Measurements from ENCODE around the gene WFIKKN1. TPM values are rescaled to one million over a fixed set of nuclear protein-coding genes. Genes with fewer than 3 reads are reported as not detected.

Gene WFIKKN1
- total RNA-seq, 1 donor from 2014 or later: 0.56 TPM

DNA sequence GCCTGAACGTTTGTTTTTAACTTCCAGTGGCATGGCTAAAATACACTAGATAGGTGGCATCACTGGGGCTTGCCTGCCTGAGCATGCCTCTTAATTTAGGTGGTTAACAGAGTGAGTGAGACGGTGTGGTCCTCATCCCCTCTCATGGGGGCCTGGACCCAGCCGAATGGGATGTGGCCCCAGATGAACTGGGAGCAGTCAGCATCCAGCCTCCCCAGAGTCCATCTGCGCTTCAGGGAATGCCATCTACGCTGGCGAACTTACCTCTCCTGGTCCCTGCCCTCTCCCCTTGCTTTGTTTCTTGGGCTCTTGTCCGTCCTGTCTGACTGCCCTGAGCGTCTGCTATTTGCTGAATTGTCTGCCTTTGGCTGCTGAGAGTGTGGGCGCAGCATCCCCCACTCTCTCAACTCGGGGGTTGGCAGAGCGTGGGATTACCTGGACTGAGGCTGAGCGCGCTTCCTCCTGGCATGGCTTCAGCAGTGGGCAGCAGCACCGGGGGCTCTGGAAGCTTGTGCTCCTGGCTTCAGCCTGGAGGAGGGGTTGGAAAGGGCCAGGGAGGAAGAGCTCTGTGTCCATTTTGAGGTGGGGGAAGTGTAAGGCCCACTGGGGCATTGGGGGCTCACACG lies 38.8 kb upstream of the WFIKKN1 start:
- Mint-ChIP-seq H3K27me3 (ENCODE audit: unreplicated experiment) (no peaks in the 10 kb centered on the region), H3K9me3 (ENCODE audit: unreplicated experiment) (no peaks in the 10 kb centered on the region), H3K36me3 (ENCODE audit: unreplicated experiment) (peaks cover 13% of the 10 kb centered on the region), H3K27ac (ENCODE audit: unreplicated experiment) (no peak overlapping the region), H3K4me1 (ENCODE audit: unreplicated experiment) (peaks cover 37% of the 10 kb centered on the region), H3K4me3 (ENCODE audit: unreplicated experiment) (no peak overlapping the region)
- no peak for DNase-seq (ENCODE audit: extremely low spot score, unreplicated experiment)
- TF ChIP-seq, protein P1, sequence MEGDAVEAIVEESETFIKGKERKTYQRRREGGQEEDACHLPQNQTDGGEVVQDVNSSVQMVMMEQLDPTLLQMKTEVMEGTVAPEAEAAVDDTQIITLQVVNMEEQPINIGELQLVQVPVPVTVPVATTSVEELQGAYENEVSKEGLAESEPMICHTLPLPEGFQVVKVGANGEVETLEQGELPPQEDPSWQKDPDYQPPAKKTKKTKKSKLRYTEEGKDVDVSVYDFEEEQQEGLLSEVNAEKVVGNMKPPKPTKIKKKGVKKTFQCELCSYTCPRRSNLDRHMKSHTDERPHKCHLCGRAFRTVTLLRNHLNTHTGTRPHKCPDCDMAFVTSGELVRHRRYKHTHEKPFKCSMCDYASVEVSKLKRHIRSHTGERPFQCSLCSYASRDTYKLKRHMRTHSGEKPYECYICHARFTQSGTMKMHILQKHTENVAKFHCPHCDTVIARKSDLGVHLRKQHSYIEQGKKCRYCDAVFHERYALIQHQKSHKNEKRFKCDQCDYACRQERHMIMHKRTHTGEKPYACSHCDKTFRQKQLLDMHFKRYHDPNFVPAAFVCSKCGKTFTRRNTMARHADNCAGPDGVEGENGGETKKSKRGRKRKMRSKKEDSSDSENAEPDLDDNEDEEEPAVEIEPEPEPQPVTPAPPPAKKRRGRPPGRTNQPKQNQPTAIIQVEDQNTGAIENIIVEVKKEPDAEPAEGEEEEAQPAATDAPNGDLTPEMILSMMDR (IDR thresholded peaks at IDR 0.05): no peak

DNA sequence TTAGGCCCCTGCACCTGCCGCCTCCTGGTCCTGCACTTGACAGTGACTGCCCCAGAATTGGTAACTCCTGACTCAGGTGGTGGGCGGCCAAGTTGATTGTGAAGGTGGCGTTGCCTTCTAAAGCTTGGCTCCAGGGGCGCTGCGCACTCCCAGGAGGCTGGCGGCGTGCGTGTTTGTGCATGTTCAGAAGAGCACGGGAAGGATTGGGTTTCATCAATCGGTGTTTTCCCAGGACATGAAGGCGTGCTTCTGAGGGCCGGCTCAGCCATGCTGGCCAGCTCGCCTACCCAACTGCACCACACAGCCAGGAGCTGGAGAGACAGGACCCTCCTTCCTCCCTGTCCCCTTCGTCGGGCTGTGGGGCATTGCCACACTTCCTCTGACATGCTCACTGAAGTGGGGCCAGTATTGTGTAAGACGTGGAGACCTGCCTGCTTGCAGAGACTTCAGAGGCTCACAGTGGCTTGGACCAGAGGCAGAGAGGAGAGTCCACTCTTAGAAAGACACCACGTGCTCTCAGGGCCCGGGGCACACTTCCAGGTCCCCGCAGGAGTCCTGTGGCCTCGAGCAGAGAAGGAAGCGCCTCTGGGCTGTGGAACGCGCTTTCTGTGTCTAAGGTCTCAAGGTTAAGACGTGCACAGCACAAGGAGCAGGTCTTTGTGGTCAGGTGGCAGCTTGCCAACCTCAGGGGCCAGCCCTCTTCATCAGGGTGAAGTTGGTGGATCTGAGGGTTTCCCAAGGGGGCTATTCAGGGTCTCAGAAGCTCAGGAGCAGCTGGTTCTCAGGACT lies 38.1 kb upstream of the WFIKKN1 start:
- H3K27ac Mint-ChIP-seq (ENCODE audit: unreplicated experiment): no peak overlapping the region
- TF ChIP-seq, protein P1 (IDR thresholded peaks at IDR 0.05): no peak
- peaks cover 34% of the 10 kb centered on the region for H3K4me1 Mint-ChIP-seq (ENCODE audit: unreplicated experiment)
- no peaks in the 10 kb centered on the region for H3K27me3 Mint-ChIP-seq (ENCODE audit: unreplicated experiment)
- no peak for DNase-seq (ENCODE audit: extremely low spot score, unreplicated experiment)
- no peaks in the 10 kb centered on the region for H3K9me3 Mint-ChIP-seq (ENCODE audit: unreplicated experiment)
- H3K4me3 Mint-ChIP-seq (ENCODE audit: unreplicated experiment): no peak overlapping the region
- H3K36me3 Mint-ChIP-seq (ENCODE audit: unreplicated experiment): peaks cover 13% of the 10 kb centered on the region

DNA sequence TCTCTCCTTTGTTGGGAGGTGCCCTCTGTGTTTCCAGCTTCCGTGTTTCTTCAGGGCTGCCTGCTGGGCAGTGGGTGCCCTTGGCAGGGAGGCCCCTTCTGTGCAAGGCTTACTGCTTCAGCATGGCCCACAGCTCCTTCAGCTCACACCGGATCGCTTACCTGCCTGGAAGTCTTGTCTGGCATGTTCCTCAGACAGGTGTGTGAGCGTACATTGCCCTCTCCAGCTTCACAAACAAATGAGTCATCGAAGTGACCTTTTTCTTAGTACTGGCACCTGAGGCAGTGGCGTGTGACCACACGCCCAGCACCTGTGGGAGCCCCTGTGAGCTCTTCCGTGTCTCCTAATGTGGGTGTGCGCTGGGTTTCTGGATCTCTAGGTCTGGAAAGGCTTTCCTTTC lies 37.4 kb upstream of the WFIKKN1 start:
- Mint-ChIP-seq H3K27ac (ENCODE audit: unreplicated experiment) (peak overlapping the region; percentile 61), H3K4me3 (ENCODE audit: unreplicated experiment) (no peak overlapping the region), H3K4me1 (ENCODE audit: unreplicated experiment) (peaks cover 28% of the 10 kb centered on the region), H3K36me3 (ENCODE audit: unreplicated experiment) (peaks cover 13% of the 10 kb centered on the region), H3K27me3 (ENCODE audit: unreplicated experiment) (no peaks in the 10 kb centered on the region), H3K9me3 (ENCODE audit: unreplicated experiment) (no peaks in the 10 kb centered on the region)
- DNase-seq (ENCODE audit: extremely low spot score, unreplicated experiment): no peak
- TF ChIP-seq, protein P1 (IDR thresholded peaks at IDR 0.05): no peak

DNA sequence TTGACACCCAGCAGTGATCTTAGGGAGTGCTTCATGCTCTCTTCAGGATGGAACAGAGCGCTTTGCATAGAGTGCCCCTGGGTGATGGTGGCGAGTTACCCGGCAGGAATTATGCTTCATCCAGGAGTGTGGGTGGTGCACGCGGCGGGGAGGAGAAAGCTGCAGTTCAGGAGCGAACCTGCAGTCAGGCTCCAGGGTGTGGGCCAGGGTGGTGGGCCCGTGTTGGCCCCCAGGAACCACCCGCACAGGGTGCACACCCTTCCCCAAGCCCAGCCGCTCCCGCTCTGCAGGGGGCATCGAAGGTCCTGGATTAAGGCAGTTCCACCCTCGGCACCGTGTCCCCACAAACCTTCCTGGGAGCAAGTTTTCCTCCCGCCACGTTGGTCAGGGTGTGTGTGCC lies 37.0 kb upstream of the WFIKKN1 start:
- peaks cover 27% of the 10 kb centered on the region for H3K4me1 Mint-ChIP-seq (ENCODE audit: unreplicated experiment)
- no peaks in the 10 kb centered on the region for H3K27me3 Mint-ChIP-seq (ENCODE audit: unreplicated experiment)
- TF ChIP-seq, protein P1 (IDR thresholded peaks at IDR 0.05): no peak
- no peak for DNase-seq (ENCODE audit: extremely low spot score, unreplicated experiment)
- H3K36me3 Mint-ChIP-seq (ENCODE audit: unreplicated experiment): peaks cover 13% of the 10 kb centered on the region
- peak overlapping the region; percentile 61 for H3K27ac Mint-ChIP-seq (ENCODE audit: unreplicated experiment)
- no peak overlapping the region for H3K4me3 Mint-ChIP-seq (ENCODE audit: unreplicated experiment)
- no peaks in the 10 kb centered on the region for H3K9me3 Mint-ChIP-seq (ENCODE audit: unreplicated experiment)

DNA sequence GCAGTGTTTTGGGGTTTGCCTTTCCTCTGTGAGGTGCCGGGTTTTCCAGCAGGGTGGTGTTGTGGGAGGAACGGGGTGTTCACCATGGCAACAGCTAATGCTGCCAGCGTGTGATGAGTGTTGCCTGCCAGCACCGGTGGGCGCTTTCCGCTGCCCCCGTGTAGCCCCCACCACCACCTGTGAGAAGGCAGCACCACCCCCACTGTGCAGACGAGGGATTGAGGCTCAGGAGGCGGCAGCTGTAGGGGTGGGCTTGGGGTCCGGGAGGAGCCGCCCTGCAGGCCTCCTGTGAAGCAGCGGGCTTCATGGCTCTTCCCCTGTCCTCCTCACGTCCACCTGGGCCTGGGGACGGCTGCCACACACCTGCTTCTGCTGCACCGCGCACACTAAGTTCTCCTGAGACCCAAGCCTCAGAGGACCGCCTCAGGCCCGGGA lies 35.7 kb upstream of the WFIKKN1 start:
- no peaks in the 10 kb centered on the region for H3K27me3 Mint-ChIP-seq (ENCODE audit: unreplicated experiment)
- TF ChIP-seq, protein P1 (IDR thresholded peaks at IDR 0.05): no peak
- no peak overlapping the region for H3K27ac Mint-ChIP-seq (ENCODE audit: unreplicated experiment)
- peaks cover 14% of the 10 kb centered on the region for H3K36me3 Mint-ChIP-seq (ENCODE audit: unreplicated experiment)
- no peak overlapping the region for H3K4me3 Mint-ChIP-seq (ENCODE audit: unreplicated experiment)
- no peaks in the 10 kb centered on the region for H3K9me3 Mint-ChIP-seq (ENCODE audit: unreplicated experiment)
- no peak for DNase-seq (ENCODE audit: extremely low spot score, unreplicated experiment)
- peaks cover 27% of the 10 kb centered on the region for H3K4me1 Mint-ChIP-seq (ENCODE audit: unreplicated experiment)

All from osteocyte (in vitro differentiated cells).